Astrocyte (in vitro differentiated cells and primary cell): ENCODE measurements around the gene SHISA8.

Experiments
- EZH2 ChIP-seq: IDR thresholded peaks from 2 replicates; pipeline ENCODE4 v1.6.1; 2012; ENCODE audit warnings: mild to moderate bottlenecking, low read length, inconsistent platforms; ENCODE audit not compliant: insufficient read depth
- TF ChIP-seq, protein P1 (sequence below): IDR thresholded peaks from 2 replicates; pipeline ENCODE4 v1.5.1; 2011; ENCODE audit warnings: low read depth, mild to moderate bottlenecking, inconsistent platforms, low read length, moderate library complexity; ENCODE audit not compliant: insufficient read depth

DNA sequence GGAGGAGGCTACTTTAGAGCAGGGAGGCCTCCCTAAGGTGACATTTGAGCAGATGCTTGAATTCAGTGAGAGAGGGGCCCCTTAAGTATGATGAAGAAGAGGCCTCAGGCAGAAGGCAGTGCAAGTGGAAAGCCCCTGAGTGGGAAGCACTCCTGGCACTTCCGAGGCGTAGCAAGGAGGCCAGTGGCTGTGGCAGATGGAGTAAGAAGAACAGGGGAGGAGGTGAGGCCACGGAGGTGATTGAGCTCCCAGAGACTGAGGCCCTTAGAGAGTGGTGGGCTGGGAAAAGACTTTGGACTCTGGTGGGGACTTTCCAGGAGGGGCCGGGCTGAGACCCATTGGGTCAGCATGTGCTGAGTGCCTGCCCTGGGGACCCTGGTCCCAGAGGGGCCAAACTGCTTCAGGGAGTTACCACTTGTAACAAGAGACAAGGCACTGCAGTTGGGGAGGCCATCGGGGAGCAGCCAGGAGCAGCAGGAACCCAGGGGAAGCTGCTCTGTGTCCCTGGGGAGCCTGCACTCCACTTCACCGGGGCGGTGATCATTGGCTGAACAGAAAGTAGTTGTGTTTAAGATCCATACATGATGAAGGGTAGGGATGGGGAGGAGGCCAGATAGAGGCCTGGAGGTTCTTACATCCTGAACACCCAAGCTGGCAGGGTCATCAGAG lies 34.6 kb upstream of the SHISA8 start:
- TF ChIP-seq, protein P1, sequence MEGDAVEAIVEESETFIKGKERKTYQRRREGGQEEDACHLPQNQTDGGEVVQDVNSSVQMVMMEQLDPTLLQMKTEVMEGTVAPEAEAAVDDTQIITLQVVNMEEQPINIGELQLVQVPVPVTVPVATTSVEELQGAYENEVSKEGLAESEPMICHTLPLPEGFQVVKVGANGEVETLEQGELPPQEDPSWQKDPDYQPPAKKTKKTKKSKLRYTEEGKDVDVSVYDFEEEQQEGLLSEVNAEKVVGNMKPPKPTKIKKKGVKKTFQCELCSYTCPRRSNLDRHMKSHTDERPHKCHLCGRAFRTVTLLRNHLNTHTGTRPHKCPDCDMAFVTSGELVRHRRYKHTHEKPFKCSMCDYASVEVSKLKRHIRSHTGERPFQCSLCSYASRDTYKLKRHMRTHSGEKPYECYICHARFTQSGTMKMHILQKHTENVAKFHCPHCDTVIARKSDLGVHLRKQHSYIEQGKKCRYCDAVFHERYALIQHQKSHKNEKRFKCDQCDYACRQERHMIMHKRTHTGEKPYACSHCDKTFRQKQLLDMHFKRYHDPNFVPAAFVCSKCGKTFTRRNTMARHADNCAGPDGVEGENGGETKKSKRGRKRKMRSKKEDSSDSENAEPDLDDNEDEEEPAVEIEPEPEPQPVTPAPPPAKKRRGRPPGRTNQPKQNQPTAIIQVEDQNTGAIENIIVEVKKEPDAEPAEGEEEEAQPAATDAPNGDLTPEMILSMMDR, result no peak
- no peak for TF ChIP-seq EZH2
